Bronchial epithelial cell (primary cell): ENCODE data around the gene PPARD. TPM values are rescaled to one million over a fixed set of nuclear protein-coding genes. Genes with fewer than 3 reads are reported as not detected.

Experiments used
- DNase-seq: peaks from one replicate; pipeline ENCODE4 v3.0.0-alpha.2; 2010; ENCODE audit warnings: low read depth
- FAIRE-seq: peaks from 2 replicates; lab custom pipeline; 2011; peaks lifted over from hg19 to GRCh38; lab: Jason Lieb, UNC
- H3K27me3 ChIP-seq: 2 replicates; pipeline ENCODE4 v1.5.1; 2011; ENCODE audit warnings: low read length; ENCODE audit not compliant: control insufficient read depth, insufficient read depth
- H3K36me3 ChIP-seq: 2 replicates; pipeline ENCODE4 v1.5.1; 2011; ENCODE audit warnings: low read length; ENCODE audit not compliant: control insufficient read depth, insufficient read depth
- H3K4me3 ChIP-seq: 2 replicates; pipeline ENCODE4 v1.5.1; 2011; ENCODE audit warnings: mild to moderate bottlenecking, low read depth, low read length, control low read depth
- CTCF ChIP-seq: IDR thresholded peaks from 2 replicates; pipeline ENCODE4 v1.5.1; 2011; ENCODE audit warnings: mild to moderate bottlenecking, moderate library complexity, low read length, control low read depth, inconsistent platforms; ENCODE audit not compliant: insufficient read depth, severe bottlenecking
- total RNA-seq: library from RNA; depleted of rRNA; stranded (reverse); fragments of >200 nt; gene quantifications from 2 replicates; pipeline ENCODE4 v1.2.1, GENCODE V29; 2014

The PPARD gene
- total RNA-seq, 1 donor from 2014 or later = 10.3 TPM

DNA sequence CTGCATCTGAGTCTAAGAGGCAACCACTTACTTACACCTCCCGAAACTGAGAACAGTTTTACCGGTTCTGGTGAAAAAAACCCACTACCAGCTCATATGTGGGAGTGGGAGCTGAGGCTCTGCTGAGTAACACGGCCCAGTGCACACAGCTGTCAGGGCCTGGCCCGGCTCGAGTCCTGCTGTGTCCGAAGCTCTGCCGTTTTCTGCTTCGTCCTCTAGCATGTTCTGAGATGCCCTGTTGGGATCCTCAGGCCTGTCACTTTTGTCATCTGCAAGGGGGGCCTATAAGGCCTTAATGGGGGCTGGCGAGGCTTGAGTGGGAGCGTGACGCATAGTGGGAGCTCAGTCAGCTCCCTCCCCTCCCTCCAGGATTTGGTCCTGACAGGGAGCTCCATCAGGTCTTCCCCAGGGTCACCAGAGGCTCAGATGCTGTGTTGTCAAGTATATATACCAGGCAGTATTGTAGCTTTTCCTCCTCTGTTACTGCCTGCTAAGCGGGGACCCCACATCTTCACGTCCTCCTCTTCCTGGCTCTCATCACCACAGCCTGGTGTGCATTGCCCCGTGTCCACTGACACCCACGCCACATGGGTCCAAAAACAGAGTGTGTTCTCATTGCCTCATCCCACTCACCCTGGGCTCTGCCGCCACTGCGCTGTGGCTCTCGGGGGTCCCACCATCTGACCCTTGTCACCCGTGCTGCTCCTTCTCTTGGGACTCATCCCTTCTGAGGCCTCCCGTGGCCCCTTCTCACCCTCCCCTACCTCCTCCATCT lies 64.5 kb downstream of the PPARD start:
- peaks cover 12% of the 10 kb centered on the region for H3K36me3 ChIP-seq
- no peak overlapping the region for H3K4me3 ChIP-seq
- TF ChIP-seq CTCF = no peak
- DNase-seq (no peak), FAIRE-seq (no peak)
- no peaks in the 10 kb centered on the region for H3K27me3 ChIP-seq

GRCh38 chr6:35409245-35409644 lies 66.9 kb downstream of the PPARD start:
- H3K36me3 ChIP-seq = peaks cover 19% of the 10 kb centered on the region
- FAIRE-seq (no peak), DNase-seq (no peak)
- TF ChIP-seq CTCF = no peak
- no peaks in the 10 kb centered on the region for H3K27me3 ChIP-seq
- no peak overlapping the region for H3K4me3 ChIP-seq

GRCh38 chr6:35410131-35410530 lies 67.8 kb downstream of the PPARD start:
- DNase-seq = no peak
- no peaks in the 10 kb centered on the region for H3K27me3 ChIP-seq
- no peak overlapping the region for H3K4me3 ChIP-seq
- no peak for FAIRE-seq
- no peak for TF ChIP-seq CTCF
- peaks cover 17% of the 10 kb centered on the region for H3K36me3 ChIP-seq

- peaks cover 20% of the 10 kb centered on the region for H3K36me3 ChIP-seq
- no peaks in the 10 kb centered on the region for H3K27me3 ChIP-seq
- H3K4me3 ChIP-seq = no peak overlapping the region
- no peak for TF ChIP-seq CTCF
- no peak for FAIRE-seq
- DNase-seq = no peak
Observed at GRCh38 chr6:35411066-35411465, 68.7 kb downstream of the PPARD start.

GRCh38 chr6:35412102-35412501 lies 69.7 kb downstream of the PPARD start:
- peaks cover 22% of the 10 kb centered on the region for H3K36me3 ChIP-seq
- no peak overlapping the region for H3K4me3 ChIP-seq
- no peaks in the 10 kb centered on the region for H3K27me3 ChIP-seq
- DNase-seq (no peak), FAIRE-seq (no peak)
- TF ChIP-seq CTCF = no peak

DNA sequence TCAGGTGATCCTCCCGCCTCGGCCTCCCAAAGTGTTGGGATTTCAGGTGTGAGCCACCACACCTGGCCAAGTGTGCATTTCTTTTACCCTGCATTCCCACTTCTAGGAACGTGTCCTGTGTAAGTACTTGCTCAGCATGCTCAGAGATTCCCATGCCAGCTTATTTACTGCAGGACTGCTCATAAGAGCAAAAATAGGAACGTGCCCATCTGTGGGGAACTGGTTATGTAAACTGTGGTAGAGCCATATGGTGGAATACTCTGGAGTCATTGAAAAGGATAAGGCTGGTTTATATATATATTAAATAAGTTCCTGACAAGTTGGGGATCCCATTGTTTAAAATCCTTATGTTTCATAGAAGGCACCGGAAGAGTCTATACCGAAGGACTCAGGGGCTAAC lies 71.6 kb downstream of the PPARD start:
- FAIRE-seq (no peak), DNase-seq (no peak)
- no peak for TF ChIP-seq CTCF
- Histone ChIP-seq H3K27me3 (no peaks in the 10 kb centered on the region), H3K36me3 (peaks cover 23% of the 10 kb centered on the region), H3K4me3 (no peak overlapping the region)
